Suppressor macrophage treated with lipopolysaccharide for 4 hours (primary cell): Measurements from ENCODE around the gene TLL2.

Experiments
- DNase-seq: peaks from one replicate; pipeline ENCODE4 v3.0.0-alpha.2; 2020

The TLL2 gene

DNA sequence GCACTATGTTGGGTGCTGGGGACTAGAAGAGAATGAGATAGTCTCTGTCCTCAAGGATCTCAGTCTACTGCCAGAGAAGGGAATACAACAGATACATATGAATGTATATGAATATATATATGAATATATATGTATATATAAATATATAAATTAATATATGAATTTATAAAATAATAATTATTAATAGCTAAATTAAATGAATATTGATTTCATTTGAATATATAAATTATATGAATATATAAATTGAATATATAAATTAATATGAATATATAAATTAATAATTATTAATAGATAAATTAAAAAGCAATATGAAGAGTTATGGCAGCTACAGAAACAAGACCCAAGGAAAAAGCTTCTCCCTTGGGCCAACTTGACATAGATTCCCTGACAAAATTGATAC, 95.1 kb downstream of the TLL2 start:
- no peak for DNase-seq

DNA sequence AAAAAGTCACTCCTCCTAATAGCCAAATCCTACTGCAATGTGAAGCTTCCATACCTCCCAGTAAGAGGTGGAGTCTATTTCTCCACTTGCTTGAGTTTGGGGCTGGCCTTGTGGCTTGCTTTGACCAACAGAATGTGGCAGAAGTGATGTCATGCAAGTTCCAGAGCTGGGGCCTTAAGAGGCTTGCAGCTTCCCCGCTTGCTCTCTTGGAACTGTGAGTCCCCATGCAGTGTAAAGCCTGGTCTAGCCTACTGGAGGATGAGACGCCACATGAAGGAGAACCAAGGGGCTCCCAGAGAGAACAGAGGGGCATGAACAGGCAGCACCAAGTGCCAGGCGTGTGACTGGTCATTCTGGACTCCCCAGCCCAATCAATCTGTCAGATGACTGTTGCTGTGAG, 96.3 kb downstream of the TLL2 start:
- peak; percentile 16 for DNase-seq

DNA sequence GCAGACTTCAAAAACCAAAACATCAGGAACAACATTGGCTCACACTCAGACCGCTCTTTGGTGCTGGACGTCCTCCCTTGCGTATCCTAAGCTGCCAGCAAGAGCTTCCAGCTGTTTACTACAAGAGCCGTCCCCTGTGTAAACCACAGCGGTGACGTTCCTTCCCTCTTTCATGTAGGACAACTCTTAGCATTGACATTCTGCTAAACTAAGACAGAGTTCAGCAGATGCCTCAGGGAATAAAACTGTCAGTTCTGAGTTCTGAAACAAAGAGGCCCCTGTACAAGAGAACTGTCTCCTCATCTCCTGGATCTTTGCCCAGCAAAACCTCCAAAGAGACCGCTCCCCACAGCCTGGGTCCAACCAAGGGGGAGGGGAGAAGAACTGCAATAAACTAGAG, 97.1 kb downstream of the TLL2 start:
- no peak for DNase-seq

DNA sequence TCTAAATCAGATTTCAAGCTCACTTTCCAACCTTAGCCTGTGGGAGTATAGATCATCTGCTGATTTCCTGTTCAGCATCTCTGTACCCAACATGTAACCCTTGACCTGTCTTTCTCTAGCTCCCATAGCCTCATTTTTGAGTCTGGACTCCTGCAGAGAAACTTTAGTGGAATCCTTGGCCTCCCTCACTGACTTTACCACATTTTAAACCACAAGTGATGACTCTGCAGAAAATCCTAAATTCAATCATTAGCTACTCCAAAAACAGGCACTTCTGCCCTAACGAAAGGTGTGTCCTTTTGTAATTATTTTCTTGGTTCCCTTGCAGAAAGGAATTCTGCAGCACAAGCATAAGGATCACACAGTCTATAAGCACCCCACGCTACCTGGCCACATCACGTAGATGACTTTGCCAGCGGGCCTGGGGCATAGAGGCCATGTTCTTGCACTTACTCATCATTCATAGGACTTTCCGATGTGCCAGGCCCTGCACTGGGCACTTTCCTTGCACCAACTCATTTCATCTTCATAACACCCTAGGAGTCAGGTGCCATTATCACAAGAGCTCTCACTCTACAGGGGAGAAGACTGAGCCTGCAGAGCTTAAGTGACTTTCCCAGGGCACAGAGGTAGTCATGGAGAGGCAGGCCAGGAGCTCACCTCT, 97.7 kb downstream of the TLL2 start:
- DNase-seq = no peak

DNA sequence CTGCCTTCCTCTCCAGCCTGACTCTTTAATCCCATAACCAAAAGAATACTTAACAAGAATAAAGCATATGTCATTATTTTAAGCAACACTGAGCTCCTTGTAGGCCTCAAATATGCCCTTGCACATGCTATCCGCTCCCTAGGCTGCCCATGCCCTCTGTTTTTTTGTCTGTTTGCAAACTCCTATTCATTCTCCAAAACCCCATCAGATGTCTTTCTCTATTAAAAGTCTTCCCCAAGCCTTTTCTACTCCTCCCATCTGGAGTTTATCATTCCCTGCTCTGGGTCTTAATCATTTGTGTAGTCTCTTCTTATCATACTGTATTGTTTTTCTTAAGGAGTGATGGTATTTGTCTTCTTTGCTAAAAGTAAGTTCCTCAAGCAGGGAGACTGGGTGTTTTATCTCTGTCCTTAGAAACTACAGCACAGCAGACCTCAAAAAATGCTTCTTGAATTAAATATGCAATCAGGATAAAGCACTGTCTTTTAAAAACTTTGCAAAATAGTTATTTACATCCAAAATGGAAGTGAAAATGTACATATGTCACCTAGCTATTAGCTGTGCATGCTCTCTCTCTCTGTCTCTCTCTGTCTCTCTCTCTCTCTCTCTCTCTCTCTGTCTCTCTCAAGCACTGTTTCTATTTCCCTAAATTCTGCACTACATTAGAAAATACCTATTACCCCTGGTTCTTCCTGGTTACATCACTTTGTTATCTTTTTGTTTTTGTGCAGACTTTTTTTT, 98.4 kb downstream of the TLL2 start:
- no peak for DNase-seq

DNA sequence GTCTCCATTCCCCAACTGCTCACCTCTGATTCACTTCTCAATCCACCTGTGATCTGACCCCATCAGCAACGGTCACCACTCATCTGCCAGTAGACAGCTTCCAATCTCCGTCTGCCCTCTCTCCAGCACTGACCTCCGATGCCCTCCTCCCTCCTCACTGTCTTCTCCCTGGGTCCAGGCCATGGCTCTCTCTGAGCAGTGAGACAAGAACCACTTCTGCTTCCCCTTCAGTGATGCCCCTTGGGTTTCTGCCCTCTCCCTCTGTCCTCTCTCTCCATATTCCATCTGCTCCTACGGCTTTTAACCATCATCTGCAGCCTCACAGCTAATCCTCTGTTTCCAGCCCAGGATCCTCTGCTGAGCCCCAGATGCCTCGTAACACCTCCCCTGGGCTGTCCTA, 99.4 kb downstream of the TLL2 start:
- DNase-seq = no peak

DNA sequence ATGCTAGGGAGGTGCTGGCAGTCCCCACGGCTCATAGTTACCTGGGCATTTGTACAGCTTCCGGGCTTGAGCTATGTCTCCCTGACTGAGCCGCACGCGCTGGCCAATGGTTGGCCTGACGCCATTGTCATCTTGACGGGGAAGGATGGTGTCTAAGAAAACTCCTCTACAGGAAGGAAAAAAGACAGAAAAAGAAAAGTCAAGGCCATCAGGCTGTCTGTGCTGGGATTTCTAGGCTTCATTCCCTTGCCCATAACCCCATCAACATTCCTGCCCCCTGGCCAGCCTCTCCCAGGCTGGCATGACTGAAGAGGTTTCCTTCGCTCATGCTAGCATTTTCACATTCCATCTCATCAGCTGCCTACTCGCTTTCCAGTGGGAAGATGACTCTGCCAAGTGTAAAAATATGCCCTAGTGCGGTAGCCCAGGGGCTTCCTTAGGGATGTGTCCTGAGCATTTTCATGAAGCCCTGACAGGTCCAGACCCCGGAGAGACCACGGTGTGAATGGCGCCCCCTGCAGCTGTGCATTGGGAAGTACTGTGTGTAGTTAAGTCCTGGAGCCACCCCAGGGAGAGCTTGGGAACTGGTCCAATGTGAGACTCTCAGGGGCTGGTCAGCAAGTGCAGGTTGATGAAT, 100.5 kb downstream of the TLL2 start:
- no peak for DNase-seq

DNA sequence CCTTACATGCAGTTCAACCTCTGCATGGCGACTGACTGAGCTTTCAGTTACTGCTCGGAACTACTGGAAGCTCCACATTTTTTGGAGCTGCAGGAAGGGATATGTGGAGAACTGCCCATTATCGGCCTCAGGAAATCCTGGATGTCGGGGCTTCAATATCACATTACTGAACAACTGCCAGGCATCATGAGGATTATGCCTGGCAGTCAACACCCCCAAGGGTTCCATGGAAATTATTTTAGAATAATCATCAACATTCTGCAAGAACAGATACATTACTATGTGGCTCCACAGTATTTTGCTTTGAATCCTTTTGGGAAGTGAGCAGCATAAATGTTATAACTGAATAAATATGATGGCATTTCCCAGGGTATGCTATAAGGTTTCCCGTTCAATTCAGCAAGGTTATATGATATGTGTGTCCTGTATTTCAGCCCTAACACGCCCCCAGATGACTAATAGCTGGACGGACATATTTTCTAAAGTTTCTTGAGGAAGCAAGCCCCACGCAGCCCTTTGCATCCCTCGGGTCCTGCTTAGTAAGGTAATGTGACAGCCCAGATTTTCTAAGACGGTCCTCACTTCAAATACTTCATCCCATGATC, 101.9 kb downstream of the TLL2 start:
- no peak for DNase-seq

DNA sequence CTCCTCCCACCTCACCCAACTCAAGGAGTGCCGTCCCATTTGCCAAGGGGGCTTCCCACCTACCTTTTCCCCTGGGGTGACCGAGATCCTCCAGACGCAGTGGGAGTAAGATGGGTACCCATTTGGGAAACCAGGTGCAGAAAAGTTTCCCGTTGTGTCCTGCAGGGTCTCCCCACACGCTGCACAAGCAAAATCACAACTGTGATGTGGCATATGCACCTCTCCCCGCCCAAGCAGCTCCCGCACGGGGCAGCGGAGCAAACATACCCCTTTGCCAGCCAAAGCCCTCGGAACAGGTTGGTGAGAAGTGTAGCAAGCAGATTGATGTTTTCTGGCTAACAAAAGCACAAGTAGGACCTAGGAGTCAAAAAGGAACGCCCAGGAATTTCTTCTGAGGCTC, 103.4 kb downstream of the TLL2 start:
- DNase-seq = no peak

DNA sequence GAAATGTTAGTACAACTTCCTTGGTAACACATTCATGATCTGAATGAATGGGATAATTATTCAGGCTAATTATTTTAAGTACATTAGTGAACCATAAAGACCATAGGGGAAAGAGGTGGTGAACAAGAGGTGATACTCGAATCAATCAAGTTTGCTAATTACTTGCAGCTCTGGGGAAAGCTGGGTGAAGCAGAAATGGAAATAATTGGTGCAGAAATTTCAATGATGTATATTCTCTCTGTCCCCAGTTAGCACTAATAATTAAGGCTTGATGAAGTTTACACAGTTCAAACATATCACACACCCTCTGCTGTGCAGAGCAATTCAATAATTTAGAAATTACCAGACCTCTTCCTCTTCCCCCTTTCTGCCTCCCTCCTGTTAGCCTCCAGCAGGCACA, 105.5 kb downstream of the TLL2 start:
- DNase-seq = no peak

DNA sequence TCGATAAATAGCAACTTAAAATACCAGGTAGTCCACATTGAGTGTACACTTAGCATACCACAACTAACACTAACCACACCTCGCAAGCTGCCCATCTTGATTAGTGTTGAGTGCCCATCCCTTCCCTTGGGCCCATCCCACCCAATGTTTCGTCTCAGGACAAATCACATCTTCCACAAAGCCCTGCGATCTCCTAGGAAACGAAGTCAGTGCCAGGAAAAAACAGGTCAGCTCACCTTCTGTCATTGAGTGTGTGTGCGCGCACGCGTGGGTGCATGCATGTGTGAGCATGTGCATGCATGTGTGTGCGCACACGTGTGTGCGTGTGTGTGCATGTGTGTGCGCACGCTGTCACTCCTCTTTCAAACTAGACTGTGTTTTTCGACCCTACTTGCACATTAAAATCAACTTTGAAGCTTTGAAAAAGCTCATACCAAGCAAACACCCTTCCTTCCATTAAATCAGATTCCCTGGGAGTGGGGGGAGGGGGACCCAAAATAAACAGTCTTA, 106.1 kb downstream of the TLL2 start:
- no peak for DNase-seq

DNA sequence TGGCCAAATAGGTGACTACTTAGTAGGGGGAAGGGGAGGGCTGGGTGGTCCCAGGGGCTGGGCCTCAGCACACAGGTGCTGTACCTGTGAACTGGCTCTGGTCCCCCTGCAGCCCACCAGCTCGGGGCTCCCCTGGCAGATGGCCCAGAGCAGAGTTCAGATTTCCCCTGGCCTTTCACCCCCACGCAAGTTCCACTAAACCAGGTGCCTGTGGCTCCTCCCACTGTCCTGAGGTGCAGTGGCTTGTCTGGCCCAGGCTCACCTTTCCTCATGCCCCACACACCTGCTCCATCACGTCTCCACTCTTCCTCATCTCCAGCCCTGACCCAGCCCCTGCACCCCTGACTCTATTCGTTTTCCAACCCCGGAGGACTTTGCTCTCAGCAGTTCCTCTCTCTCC, 107.6 kb downstream of the TLL2 start:
- no peak for DNase-seq

DNA sequence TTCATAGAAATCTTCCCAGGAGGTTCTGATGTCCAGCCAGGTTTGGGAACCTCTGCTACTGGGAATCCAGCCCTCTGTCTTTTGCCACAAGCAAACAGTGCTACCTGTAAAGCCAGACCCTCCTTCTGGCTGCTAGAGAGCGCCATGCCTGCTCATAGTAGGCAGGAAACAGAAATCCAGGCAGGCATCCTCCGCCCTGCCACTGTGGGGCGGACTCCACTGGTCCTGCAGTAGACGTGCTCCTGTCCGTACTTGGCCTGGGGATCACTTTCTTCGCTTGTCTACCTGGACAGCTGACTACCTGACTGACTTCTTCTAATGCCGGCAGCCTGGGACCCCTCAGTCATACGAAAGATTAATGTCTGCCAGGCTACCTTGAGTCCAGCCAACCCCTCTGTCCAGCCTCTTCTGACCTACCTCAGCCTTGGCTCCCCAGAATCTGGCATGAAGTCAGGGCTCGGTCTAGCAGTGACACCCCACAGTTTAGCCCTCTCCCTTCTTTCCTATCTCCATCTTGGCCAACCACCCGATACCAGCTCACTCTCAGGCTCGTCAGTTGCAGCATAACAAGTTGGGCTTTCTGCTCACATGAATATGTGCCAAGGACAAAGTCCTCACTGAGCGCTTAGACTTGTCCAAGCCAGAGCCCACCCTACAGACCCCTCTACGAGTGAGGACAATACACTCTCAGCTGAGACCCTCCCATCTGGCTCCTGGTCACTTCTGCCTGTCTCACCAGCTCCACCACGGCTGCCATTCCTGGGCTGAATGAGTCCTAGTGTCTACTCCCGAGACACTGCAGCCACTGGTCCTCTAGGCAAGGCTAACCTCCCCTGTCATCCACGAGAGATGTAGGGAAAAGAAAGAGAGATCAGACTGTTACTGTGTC, 111.1 kb downstream of the TLL2 start:
- no peak for DNase-seq

DNA sequence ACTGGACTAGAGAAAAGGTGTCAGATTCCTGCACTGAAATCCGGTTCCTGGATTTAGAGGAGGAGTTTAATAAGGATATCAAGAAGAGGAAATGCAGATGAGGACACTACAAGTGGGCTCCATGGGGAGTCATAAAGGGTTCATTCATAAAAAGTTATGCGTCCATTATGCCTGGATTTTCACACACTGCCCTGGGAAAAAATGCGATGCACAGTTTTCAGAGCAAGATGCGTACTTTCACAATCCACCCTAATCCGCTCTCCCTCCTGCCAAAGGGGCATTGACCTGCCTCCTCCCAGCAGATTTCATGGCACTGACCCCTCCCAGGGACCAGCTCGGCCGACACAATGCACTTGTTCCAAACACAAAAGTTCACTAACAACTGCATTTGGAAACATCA, 112.7 kb downstream of the TLL2 start:
- no peak for DNase-seq

DNA sequence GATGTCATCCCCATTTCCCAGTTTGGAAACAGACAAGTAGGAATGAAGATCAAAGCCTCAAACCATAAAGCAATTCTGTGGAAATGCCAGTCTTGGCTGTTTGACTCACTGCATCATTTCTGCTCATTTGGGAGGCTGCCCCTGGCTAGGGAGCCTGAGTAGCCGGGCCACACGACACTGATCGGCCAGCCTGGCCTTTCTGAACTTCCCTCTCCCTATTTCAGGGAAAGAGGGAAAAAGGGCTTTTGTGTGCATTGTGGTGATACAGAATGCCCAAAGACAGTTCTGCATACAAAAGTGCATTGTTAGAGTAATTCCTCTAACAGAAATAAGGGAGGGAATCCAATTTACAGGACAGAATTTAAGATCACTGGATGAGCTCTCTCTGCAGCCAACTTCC, 113.3 kb downstream of the TLL2 start:
- DNase-seq = no peak

DNA sequence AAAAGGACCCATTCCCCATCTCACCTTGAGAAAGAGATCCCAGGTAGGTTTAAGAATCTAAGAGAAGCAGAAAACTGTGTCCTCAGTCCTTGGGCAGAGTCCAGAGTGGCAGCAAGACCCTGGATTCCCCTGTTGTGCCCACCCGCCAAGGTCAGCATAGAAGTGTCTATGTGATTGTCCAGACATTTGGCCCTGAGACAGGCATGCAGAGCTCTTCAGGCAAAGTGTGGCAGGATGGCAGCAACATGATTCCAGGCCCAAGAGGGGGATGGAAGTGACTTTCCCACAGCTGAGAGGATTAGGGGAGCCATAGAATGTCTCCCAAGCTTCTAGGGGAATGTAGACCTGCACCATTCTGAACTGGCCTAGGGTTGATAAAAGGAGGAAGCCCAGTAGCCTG, 115.8 kb downstream of the TLL2 start:
- no peak for DNase-seq

DNA sequence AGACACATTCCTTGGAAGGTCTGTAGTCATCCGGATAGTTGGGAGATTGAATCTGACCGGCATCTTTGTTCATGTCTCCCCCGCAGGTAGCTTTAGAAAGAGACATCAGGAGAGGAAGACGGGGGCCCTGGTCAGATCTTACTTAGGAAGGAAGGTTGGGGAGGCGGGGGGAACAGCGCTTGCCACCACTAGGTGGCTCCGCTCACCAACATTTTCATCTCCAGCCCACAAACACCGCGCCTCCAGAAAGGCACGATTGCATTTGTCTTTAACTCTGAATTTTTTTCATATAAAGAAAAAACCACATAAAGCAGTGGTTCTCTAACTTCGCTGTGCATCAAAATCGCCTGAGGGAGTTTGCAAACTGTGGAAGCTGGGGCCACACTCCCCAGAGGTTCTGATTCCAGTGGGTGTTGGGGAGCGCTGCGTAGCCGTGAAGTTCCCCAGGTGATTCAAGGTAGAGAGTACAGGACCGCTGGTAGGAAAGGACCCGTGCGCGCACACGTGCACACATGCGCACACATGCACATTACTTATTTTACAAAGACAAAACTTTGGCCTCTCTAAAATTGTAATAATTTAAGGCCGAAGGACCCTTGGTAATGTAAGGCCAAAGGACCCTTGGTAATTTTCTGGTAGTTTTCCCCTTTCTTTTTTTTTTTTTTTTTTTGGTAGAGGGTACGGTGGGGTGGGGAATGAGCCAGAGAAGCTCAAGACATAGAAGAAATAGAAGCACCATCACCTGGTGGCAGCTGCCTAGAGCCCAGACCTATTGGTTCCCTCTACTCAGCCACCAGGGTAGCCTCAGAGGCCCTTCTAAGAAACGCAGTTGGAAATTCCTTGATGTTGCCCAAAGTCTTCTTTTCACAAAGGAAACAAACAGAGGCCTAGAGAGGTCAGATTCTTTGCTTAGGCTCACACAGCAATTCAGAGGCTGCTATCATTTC, 117.5 kb downstream of the TLL2 start:
- DNase-seq = peak; percentile 79

DNA sequence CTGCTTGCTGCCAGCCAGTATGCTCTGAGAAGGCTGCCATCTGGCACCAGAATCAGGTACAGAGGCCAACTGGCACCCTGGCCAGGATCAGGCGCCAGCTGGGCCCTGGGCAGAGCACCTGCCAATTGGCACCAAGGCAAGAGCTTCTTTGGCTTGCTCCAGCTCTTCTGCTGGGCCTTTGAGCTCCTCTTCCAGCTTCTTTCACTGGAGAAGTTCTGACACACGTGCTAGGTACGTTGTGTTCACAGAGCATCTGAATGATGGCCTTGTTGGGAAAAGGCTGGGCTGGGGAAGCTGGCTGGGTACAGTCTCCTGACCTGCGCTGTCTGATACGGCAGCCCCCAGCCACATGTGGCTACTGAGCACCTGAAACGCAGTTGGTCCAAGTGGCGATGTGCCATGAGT, 123.3 kb downstream of the TLL2 start:
- DNase-seq = no peak

DNA sequence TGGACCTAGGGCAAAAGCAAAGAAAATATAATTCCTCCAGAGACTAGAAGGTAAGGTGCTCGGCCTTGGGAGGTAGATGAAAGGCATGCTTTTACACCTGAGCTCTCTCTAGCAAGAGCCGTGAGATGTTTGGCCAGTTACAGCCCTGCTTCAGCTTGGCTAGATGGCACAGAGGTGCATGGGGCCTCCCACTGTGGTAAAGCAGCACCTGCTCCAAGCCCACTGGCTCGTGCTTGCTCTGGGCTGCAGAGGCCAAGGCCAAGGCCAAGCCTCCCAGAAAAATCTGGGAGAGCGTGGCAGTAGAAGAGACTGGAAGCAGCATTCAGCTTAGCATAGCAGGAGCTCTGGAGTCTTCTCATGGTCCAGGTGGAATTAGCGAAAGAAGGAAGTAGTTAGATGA, 123.9 kb downstream of the TLL2 start:
- DNase-seq = no peak

DNA sequence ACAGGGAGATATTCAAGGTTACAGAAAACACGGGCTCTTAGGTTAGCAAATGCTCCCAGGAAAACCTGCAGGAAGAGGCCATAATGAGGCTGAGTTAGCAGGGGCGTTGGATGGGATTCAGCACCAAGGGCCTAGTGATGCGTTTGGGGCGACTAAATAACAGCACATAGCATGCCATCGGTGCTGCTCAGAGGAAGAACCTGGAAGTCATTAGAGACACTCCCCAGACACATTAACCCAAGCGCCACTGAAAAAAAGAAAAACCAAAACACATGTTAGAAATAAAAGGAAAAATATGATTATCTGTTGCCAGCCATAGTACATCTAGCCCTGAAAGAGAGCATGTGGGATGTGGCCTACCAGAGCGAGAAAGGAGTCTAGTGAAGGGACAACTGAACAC, 126.1 kb downstream of the TLL2 start:
- DNase-seq = no peak

DNA sequence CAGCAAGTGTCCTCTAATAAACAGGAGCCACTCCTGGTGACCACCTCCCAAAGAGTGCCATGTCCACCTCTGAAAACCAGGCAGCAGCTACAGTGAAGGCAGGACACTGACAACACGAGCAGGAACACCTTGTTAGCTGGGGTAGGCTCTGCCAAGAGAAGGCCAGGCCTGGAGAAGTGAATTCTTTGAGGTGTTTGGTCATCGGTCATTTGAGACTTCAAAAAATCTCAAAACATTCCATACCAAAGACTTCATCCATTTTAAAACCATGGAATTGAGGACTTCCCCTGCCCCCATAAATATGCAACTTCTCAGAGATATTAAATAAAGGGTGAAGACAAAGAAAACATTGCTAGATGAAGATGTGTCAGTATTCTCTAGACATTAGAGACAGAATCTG, 126.6 kb downstream of the TLL2 start:
- DNase-seq = no peak

DNA sequence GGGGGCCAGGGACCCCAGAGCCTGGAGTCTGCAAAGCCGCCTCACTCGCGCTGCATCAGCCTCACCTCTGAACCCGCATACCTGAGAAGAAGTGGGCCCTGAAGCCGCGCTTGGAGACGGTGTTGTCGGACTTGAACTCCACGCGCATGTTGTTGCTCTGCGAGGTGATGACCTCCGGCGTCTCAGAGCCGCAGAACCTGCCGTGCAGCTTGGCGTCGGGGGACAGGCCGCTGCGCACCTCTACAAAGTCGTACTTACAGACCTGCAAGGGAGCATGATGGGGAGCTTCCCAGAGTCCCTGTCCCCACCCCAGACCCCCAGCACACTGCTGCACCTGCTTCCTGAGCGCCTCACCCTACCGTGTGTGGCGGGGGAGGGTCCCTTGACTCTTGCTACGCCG, 129.2 kb downstream of the TLL2 start:
- no peak for DNase-seq
